Neural cell (in vitro differentiated cells): ENCODE measurements around the gene PRODH2. TPM values are rescaled to one million over a fixed set of nuclear protein-coding genes. Genes with fewer than 3 reads are reported as not detected.

Source experiments
- H2AFZ ChIP-seq: fragments of 200-600, 300-800 bp; sonication (generic), shearing (Covaris generic); 2 replicates; pipeline ENCODE4 v1.6.0; 2014; ENCODE audit warnings: low read depth, mild to moderate bottlenecking, antibody characterized with exemption, low read length, moderate library complexity
- H3F3A ChIP-seq: fragments of 200-600 bp; shearing (Covaris generic); 2 replicates; pipeline ENCODE4 v1.6.1; 2016; ENCODE audit warnings: mild to moderate bottlenecking, moderate library complexity, mixed read lengths, antibody characterized with exemption, low read length; ENCODE audit not compliant: insufficient read depth, poor library complexity, severe bottlenecking
- H3K27ac ChIP-seq: fragments of 200-600, 300-800 bp; sonication (generic), shearing (Covaris generic); 2 replicates; pipeline ENCODE4 v1.5.1; 2014; ENCODE audit warnings: mild to moderate bottlenecking, low read length, moderate library complexity
- H3K27me3 ChIP-seq: fragments of 300-800, 200-600 bp; sonication (generic), shearing (Covaris generic); 2 replicates; pipeline ENCODE4 v1.6.0; 2014; ENCODE audit warnings: mild to moderate bottlenecking, low read depth, low read length, moderate library complexity; ENCODE audit not compliant: insufficient read depth
- H3K36me3 ChIP-seq: fragments of 300-800, 200-600 bp; sonication (generic), shearing (Covaris generic); 2 replicates; pipeline ENCODE4 v1.5.1; 2014; ENCODE audit warnings: mild to moderate bottlenecking, antibody characterized with exemption, low read length, moderate library complexity; ENCODE audit not compliant: insufficient read depth
- H3K4me2 ChIP-seq: fragments of 300-800, 200-600 bp; sonication (generic), shearing (Covaris generic); 2 replicates; pipeline ENCODE4 v1.6.0; 2014; ENCODE audit warnings: mild to moderate bottlenecking, low read length
- H3K4me3 ChIP-seq: fragments of 300-800, 200-600 bp; sonication (generic), shearing (Covaris generic); 2 replicates; pipeline ENCODE4 v1.5.1; 2014; ENCODE audit warnings: mild to moderate bottlenecking, low read length, moderate library complexity
- H3K79me2 ChIP-seq: fragments of 200-600 bp; shearing (Covaris generic); replicated peaks from 2 replicates; pipeline ENCODE4 v1.6.0; 2014; ENCODE audit warnings: mild to moderate bottlenecking, low read length, moderate library complexity; ENCODE audit not compliant: insufficient read depth
- H3K9ac ChIP-seq: fragments of 300-800, 200-600 bp; sonication (generic), shearing (Covaris generic); 2 replicates; pipeline ENCODE4 v1.6.1; 2016; ENCODE audit warnings: mild to moderate bottlenecking, low read length, mixed read lengths
- H3K9me2 ChIP-seq: fragments of 200-600 bp; shearing (Covaris generic); 2 replicates; pipeline ENCODE4 v1.6.1; 2016; ENCODE audit warnings: mild to moderate bottlenecking, low read length, mixed read lengths; ENCODE audit not compliant: insufficient read depth
- H3K9me3 ChIP-seq: fragments of 200-600, 300-800 bp; sonication (generic), shearing (Covaris generic); 2 replicates; pipeline ENCODE4 v1.6.1; 2016; ENCODE audit warnings: mild to moderate bottlenecking, mixed run types, low read length, moderate library complexity, mixed read lengths
- H4K20me1 ChIP-seq: fragments of 200-600 bp; shearing (Covaris generic); 2 replicates; pipeline ENCODE4 v1.6.1; 2016; ENCODE audit warnings: mild to moderate bottlenecking, mixed run types; ENCODE audit not compliant: insufficient read depth
- CTCF ChIP-seq: fragments of 450-650 bp; IDR thresholded peaks from 2 replicates; pipeline ENCODE4 v1.5.1; 2014; ENCODE audit warnings: antibody characterized with exemption, mild to moderate bottlenecking, moderate library complexity; ENCODE audit not compliant: poor library complexity, severe bottlenecking
- EP300 ChIP-seq: fragments of 450-650 bp; conservative IDR thresholded peaks from 2 replicates; pipeline ENCODE4 v1.6.1; 2014; ENCODE audit warnings: antibody characterized with exemption, mild to moderate bottlenecking, moderate library complexity; ENCODE audit not compliant: poor library complexity, severe bottlenecking
- EZH2 ChIP-seq: fragments of 200-600, 300-800 bp; shearing (Covaris generic), sonication (generic); IDR thresholded peaks from 2 replicates; pipeline ENCODE4 v1.6.1; 2014; ENCODE audit warnings: antibody characterized with exemption, low read length, borderline replicate concordance, mild to moderate bottlenecking; ENCODE audit not compliant: insufficient read depth, poor library complexity, severe bottlenecking
- MXI1 ChIP-seq: fragments of 450-650 bp; conservative IDR thresholded peaks from 2 replicates; pipeline ENCODE4 v1.6.1; 2014; ENCODE audit warnings: antibody characterized with exemption, mild to moderate bottlenecking; ENCODE audit not compliant: poor library complexity, severe bottlenecking
- POLR2AphosphoS5 ChIP-seq: IDR thresholded peaks from 2 replicates; pipeline ENCODE4 v1.6.1; 2012
- RAD21 ChIP-seq: fragments of 450-650 bp; conservative IDR thresholded peaks from 2 replicates; pipeline ENCODE4 v1.6.1; 2014; ENCODE audit warnings: antibody characterized with exemption, mild to moderate bottlenecking, moderate library complexity
- SMC3 ChIP-seq: fragments of 450-650 bp; conservative IDR thresholded peaks from 2 replicates; pipeline ENCODE4 v1.6.1; 2014; ENCODE audit warnings: antibody characterized with exemption, mild to moderate bottlenecking, moderate library complexity; ENCODE audit not compliant: poor library complexity
- polyA plus RNA-seq: library from polyadenylated mRNA; depleted of rRNA; stranded (reverse); fragments of >200 nt; gene quantifications from 2 replicates; pipeline ENCODE4 v1.2.3, GENCODE V29; 2014
- TF ChIP-seq, protein P1 (sequence below): IDR thresholded peaks from 2 replicates; pipeline ENCODE4 v1.6.1; 2012; ENCODE audit warnings: borderline replicate concordance

Gene PRODH2
- polyA plus RNA-seq, 1 donor from 2014 or later = not detected

DNA sequence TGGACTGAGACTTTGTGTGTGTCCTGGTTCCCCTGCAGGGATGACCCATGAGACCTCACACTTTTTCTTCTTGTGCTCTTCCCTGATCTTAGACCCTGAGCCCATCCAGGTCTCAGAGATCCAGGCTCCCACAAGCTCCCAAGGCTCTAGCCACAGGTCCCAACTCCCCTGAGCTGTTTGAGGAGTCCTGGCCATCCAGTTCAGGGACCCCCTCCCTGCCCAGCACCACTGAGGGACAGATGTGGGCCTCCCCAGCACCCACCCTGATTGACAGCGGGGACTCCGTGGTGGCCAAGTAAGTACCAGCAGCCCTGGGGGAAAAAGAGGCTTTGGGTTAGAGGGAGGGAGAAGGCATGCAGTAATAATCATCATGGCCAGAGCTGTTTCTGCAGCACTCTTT, 52.9 kb downstream of the PRODH2 start:
- no peaks in the 10 kb centered on the region for H3F3A ChIP-seq
- H3K36me3 ChIP-seq = no peaks in the 10 kb centered on the region
- TF ChIP-seq, protein P1, sequence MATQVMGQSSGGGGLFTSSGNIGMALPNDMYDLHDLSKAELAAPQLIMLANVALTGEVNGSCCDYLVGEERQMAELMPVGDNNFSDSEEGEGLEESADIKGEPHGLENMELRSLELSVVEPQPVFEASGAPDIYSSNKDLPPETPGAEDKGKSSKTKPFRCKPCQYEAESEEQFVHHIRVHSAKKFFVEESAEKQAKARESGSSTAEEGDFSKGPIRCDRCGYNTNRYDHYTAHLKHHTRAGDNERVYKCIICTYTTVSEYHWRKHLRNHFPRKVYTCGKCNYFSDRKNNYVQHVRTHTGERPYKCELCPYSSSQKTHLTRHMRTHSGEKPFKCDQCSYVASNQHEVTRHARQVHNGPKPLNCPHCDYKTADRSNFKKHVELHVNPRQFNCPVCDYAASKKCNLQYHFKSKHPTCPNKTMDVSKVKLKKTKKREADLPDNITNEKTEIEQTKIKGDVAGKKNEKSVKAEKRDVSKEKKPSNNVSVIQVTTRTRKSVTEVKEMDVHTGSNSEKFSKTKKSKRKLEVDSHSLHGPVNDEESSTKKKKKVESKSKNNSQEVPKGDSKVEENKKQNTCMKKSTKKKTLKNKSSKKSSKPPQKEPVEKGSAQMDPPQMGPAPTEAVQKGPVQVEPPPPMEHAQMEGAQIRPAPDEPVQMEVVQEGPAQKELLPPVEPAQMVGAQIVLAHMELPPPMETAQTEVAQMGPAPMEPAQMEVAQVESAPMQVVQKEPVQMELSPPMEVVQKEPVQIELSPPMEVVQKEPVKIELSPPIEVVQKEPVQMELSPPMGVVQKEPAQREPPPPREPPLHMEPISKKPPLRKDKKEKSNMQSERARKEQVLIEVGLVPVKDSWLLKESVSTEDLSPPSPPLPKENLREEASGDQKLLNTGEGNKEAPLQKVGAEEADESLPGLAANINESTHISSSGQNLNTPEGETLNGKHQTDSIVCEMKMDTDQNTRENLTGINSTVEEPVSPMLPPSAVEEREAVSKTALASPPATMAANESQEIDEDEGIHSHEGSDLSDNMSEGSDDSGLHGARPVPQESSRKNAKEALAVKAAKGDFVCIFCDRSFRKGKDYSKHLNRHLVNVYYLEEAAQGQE = no peak
- TF ChIP-seq RAD21 = no peak
- TF ChIP-seq EZH2 = no peak
- TF ChIP-seq POLR2AphosphoS5 = no peak
- H3K27me3 ChIP-seq = no peaks in the 10 kb centered on the region
- no peak overlapping the region for H3K4me2 ChIP-seq
- peaks cover 15% of the 10 kb centered on the region for H3K79me2 ChIP-seq
- H3K9me3 ChIP-seq = no peaks in the 10 kb centered on the region
- no peak overlapping the region for H3K9ac ChIP-seq
- H3K9me2 ChIP-seq = no peaks in the 10 kb centered on the region
- H3K4me3 ChIP-seq = no peak overlapping the region
- no peaks in the 10 kb centered on the region for H4K20me1 ChIP-seq
- H3K27ac ChIP-seq = no peak overlapping the region
- H2AFZ ChIP-seq = no peak overlapping the region

DNA sequence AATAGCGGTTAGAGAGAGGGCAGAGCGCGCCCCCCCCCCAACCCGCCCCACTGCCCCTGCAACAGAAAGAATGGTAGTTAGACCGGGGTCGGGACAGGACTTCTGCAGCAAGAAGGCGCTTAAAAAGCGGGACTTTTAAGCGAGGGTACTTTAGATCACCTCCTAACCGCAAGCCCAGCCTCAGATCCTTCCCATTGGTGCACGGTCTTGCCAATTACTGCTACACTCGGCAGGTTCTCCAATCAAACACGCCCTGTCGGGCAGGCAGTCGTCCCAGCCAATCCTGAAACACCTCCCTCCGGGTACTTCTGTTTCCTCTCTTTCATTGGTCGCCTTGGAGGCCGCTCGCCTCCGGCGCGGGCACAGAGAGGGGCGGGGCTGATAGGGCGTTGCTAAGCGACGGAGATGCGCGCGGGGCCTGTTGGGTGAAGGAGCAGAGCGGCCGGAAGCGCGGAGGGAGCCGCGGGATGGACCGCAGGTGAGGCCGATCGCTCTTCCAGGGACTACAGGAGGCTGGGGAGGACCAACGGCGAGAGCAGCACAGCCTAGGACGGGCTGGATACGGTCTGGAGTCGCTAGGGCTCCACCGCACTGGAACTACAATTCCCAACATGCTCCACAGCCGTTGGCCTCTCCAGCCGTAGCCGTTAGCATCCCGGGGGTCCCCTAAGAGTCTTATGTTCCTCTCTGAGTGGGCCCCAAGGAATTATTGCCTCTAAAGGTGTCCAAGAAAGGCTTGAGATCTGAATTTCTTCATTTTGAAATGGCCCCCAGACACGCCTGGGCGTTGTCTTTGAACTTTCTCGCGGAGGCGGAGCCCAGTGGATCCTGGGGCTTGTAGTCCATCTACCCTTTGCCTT, 54.7 kb downstream of the PRODH2 start, which contains the start of gene PROSER3:
Gene PROSER3, plus strand, starts transcription at position 428 of the 860 bp plus-strand sequence. Its CDS starts 40 bp downstream, at position 468.
- Histone ChIP-seq H3K4me2 (peak within 1 kb of the TSS; percentile 59), H3K79me2 (peaks cover 15% of the 10 kb centered on the region), H3K27ac (peak within 1 kb of the TSS; percentile 80), H3F3A (no peaks in the 10 kb centered on the region), H3K4me3 (peak within 1 kb of the TSS; percentile 91), H3K27me3 (no peaks in the 10 kb centered on the region), H3K9me2 (no peaks in the 10 kb centered on the region), H4K20me1 (no peaks in the 10 kb centered on the region), H3K9ac (peak within 1 kb of the TSS; percentile 76), H3K36me3 (peaks cover 8% of the 10 kb centered on the region), H3K9me3 (no peaks in the 10 kb centered on the region), H2AFZ (peak within 1 kb of the TSS; percentile 90)
- TF ChIP-seq SMC3 (peak; percentile 35), EZH2 (no peak), EP300 (peak; percentile 41), POLR2AphosphoS5 (peak; percentile 76), MXI1 (peak; percentile 88), CTCF (peak; percentile 35)
- TF ChIP-seq, protein P1 = no peak
